Activated T-helper 1 cell treated with anti-CD3 and anti-CD28 coated beads, Interleukin-2, amount 50 U/mL, for 16 hours (primary cell): ENCODE measurements around the gene SLC25A1.

Experiments
- DNase-seq, 2 donors: peaks; one replicate each; pipeline ENCODE4 v3.0.0-alpha.2; 2020; ENCODE audit warnings: low read depth in 1 of 2, low spot score in 1 of 2

SLC25A1 gene

GRCh38 chr22:19178657-19179496 lies at the start of gene SLC25A1:
SLC25A1 (minus strand) TSS chr22:19178736; CDS start chr22:19178673, 63 bp downstream.
- peak; percentile 51 to 79 for DNase-seq

DNA sequence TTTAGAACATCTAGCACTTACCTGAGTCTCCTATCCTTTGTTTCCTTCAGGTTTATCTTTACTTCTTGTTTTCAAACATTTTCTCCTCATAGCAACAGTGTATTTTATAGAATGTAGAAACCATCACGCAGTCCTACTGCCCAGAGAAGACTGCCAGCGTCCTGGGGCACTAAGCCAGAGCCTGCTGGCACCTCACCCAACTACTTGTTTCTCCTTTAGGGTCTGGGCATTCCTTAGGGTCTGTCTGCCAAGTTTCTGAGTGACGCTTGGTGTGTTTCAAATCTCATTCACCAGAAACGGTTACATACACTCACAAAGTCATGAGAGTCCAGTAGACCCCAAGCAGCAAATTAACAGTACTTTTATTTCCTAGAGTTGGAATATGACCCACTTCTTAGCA lies 49.6 kb upstream of the SLC25A1 start:
- DNase-seq: no peak

- no peak for DNase-seq
Measured at GRCh38 chr22:19226428-19226827, 47.9 kb upstream of the SLC25A1 start.

DNA sequence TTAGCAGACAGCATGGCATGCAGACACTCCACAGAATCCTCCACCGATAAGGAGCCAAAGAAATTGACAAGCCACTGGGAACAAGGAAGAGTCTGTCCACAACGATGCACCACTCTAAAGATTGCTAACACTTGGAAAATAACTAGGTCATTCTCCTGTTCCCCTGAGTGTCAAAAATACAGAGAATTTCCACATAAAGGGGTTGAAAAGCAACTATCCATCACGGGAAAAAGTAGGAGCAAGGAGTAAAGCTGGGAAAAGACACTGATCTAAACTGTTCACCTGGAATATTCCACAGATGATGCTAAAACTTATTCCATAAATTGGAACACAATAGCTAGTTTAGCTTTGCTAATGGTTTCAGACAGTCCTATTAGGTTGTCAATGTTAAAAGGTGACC lies 47.0 kb upstream of the SLC25A1 start:
- no peak for DNase-seq

- DNase-seq: no peak
Measured at GRCh38 chr22:19224985-19225384, 46.4 kb upstream of the SLC25A1 start.

- no peak for DNase-seq
Measured at GRCh38 chr22:19224557-19224956, 46.0 kb upstream of the SLC25A1 start.

GRCh38 chr22:19223617-19224016 lies 45.1 kb upstream of the SLC25A1 start:
- no peak for DNase-seq

GRCh38 chr22:19223110-19223509 lies 44.6 kb upstream of the SLC25A1 start:
- DNase-seq: no peak

GRCh38 chr22:19222242-19223005 lies 43.9 kb upstream of the SLC25A1 start:
- DNase-seq: no peak

GRCh38 chr22:19220867-19221266 lies 42.3 kb upstream of the SLC25A1 start:
- DNase-seq: no peak

DNA sequence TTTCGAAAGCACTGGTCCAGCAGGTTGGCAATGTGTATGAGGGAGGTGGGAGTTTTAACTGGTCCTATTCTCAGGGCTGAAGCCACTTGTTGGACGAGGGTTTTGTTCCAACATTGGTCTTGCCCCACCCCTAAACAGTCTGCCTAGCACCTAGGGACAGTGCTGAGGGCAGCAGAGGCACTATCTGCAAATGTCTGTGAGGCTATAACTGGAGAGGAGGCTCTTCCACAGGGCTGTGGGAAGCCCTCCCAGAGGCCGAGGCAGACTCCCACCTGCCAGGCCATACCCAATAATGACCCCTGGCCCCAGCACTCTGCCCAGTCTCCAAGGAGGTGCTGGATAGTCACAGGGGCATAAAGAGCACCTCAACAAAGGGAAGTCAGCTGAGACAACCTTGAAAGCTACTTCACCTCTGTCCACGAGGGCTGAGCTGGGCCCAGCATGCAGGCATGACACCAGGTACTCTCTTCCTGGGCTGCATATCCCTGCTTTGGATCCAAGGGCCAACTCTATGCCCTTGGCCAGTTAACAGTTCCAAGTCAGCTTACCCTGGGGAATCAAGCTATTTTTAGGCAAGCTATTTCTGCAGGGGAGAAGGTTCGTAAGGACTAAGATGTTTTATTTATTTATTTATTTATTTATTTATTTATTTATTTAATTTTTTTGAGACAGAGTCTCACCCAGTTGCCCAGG lies 40.2 kb upstream of the SLC25A1 start:
- DNase-seq: no peak

GRCh38 chr22:19216579-19216978 lies 38.0 kb upstream of the SLC25A1 start:
- DNase-seq: no peak

DNA sequence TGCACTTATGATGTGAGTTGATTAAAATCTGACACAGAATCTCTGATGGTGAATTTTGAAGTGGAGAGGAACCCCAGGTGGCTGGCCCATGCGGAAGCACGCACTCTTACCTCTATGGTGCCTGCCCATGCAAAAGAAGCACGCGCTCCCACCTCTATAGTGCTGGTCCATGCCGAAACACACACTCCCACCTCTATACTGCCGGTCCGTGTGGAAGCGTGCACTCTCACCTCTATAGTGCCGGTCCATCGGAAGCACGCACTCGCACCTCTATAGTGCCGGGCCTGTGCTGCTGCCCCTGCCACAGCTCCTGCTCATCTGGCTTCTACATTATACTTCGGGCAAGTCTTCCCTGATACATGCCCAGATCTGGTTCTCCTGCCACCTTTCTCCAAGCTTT lies 36.8 kb upstream of the SLC25A1 start:
- no peak for DNase-seq

DNA sequence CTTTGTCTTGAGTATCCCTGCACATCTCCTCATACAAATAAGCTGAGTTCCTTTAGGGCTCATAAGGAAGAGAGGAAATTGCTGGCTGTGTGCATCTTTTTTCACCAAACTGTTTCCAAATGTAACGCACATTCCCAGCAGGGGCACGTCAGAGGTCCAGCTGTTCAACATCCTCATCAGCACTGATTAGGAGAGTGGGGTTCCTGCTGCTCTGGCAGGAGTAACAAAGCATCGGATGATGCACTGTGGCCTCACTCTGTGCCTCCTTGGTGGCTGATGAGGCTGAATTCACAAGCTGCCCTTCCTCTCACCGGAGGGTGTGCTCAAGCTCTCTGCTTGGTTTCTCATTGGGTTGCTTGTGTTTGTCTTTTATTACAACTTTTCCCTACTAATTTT lies 35.5 kb upstream of the SLC25A1 start:
- no peak for DNase-seq

GRCh38 chr22:19213442-19214077 lies 35.0 kb upstream of the SLC25A1 start:
- DNase-seq: no peak

DNA sequence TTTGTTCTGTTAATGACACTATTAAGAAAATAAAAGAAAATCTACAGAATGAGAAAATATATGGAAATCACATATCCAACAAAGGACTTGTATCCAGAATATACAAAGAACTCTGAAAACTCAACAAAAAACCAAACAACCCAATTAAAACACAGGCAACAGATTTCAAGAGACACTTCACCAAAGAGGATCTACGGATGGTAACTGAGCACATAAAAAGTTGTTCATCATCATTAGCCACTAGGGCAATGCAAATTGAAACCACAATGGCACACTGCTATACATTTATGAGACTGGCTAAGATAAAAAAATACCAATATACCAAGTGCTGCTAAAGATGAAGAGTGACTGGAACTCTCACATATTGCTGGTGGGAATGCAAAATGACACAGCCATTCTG lies 34.5 kb upstream of the SLC25A1 start:
- no peak for DNase-seq

DNA sequence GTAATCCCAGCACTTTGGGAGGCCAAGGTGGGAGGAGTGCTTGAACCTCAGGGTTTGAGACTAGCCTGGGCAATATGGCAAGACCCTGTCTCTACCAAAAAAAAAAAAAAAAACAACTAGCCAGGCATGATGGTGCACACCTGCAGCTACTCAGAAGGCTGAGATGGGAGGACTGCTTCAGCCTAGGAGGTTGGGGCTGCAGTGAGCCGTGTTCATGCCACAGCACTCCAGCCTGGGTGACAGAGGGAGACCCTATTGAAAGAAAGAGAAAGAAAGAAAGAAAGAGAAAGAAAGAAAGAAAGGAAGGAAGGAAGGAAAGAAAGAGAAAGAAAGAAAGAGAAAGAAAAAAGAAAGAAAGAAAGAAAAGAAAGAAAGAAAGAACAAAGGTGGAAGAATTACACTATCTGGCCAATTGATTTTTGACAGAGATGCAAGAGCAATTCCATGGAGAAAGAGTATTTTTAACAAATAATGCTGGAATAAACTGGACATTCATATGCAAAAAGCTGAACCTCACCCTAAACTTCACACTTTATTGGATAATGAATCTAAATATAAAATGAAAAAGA lies 33.9 kb upstream of the SLC25A1 start:
- DNase-seq: no peak

- DNase-seq: no peak
Measured at GRCh38 chr22:19210188-19210587, 31.7 kb upstream of the SLC25A1 start.

- no peak for DNase-seq
Measured at GRCh38 chr22:19208287-19208847, 29.8 kb upstream of the SLC25A1 start.

DNA sequence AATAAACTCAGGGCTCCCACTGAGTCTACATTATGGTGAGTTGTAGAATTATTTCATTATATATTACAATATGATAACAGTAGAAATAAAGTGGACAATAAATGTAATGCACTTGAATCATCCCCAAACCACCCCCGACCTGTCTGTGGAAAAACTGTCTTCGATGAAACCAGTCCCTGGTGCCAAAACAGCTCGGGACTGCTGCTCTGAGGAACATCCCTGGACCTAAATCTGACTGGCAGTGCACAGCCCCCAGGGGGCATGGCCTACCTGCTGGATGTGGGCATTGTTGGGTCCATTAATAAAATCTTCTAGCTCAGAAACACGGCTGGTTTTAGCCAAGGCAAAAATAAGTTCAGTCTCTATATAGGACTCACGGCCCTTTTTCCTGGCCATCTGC lies 29.3 kb upstream of the SLC25A1 start:
- DNase-seq: no peak

- no peak for DNase-seq
Measured at GRCh38 chr22:19207401-19207808, 28.9 kb upstream of the SLC25A1 start.
